IPS-18a (cell line): ENCODE data around the gene FUT7.
"Not testable (repeated sequence)": the region's sequence is repeated elsewhere in the genome, so short reads cannot be mapped to it uniquely, and the experiment has no call there.

Experiments
- H3K27ac ChIP-seq: one replicate; pipeline ENCODE4 v1.5.1; 2013; ENCODE audit warnings: low read length
- H3K27me3 ChIP-seq: one replicate; pipeline ENCODE4 v1.6.1; 2013; ENCODE audit warnings: mild to moderate bottlenecking, low read length; ENCODE audit not compliant: control insufficient read depth, insufficient read depth
- H3K36me3 ChIP-seq: one replicate; pipeline ENCODE4 v1.6.1; 2013; ENCODE audit warnings: low read depth, low read length; ENCODE audit not compliant: control insufficient read depth
- H3K4me1 ChIP-seq: one replicate; pipeline ENCODE4 v1.6.1; 2013; ENCODE audit warnings: low read depth, low read length; ENCODE audit not compliant: control insufficient read depth
- H3K4me3 ChIP-seq: one replicate; pipeline ENCODE4 v1.5.1; 2013; ENCODE audit warnings: low read length
- H3K9ac ChIP-seq: one replicate; pipeline ENCODE4 v1.6.1; 2013; ENCODE audit warnings: mild to moderate bottlenecking, low read length, moderate library complexity
- H3K9me3 ChIP-seq: one replicate; pipeline ENCODE4 v1.6.1; 2013; ENCODE audit warnings: low read depth, low read length; ENCODE audit not compliant: control insufficient read depth

The FUT7 gene

GRCh38 chr9:137009217-137009616 is 22.7 kb downstream of the FUT7 start:
- no peaks in the 10 kb centered on the region for H3K9me3 ChIP-seq
- H3K27me3 ChIP-seq: no peaks in the 10 kb centered on the region
- no peak overlapping the region for H3K9ac ChIP-seq
- no peak overlapping the region for H3K4me3 ChIP-seq
- no peaks in the 10 kb centered on the region for H3K36me3 ChIP-seq
- no peak overlapping the region for H3K27ac ChIP-seq
- H3K4me1 ChIP-seq: no peaks in the 10 kb centered on the region

- H3K4me3 ChIP-seq: no peak overlapping the region
- no peaks in the 10 kb centered on the region for H3K27me3 ChIP-seq
- no peak overlapping the region for H3K27ac ChIP-seq
- no peaks in the 10 kb centered on the region for H3K9me3 ChIP-seq
- no peak overlapping the region for H3K9ac ChIP-seq
- H3K36me3 ChIP-seq: no peaks in the 10 kb centered on the region
- no peaks in the 10 kb centered on the region for H3K4me1 ChIP-seq
Measured at GRCh38 chr9:137008312-137008711, 23.6 kb downstream of the FUT7 start.

- Histone ChIP-seq H3K36me3 (no peaks in the 10 kb centered on the region), H3K4me3 (no peak overlapping the region), H3K9me3 (no peaks in the 10 kb centered on the region), H3K9ac (no peak overlapping the region), H3K4me1 (no peaks in the 10 kb centered on the region), H3K27ac (no peak overlapping the region), H3K27me3 (no peaks in the 10 kb centered on the region)
Measured at GRCh38 chr9:137007816-137008270, 24.0 kb downstream of the FUT7 start.

GRCh38 chr9:137007108-137007815 is 24.6 kb downstream of the FUT7 start:
- Histone ChIP-seq H3K4me1 (no peaks in the 10 kb centered on the region), H3K9me3 (no peaks in the 10 kb centered on the region), H3K36me3 (no peaks in the 10 kb centered on the region), H3K27ac (no peak overlapping the region), H3K4me3 (no peak overlapping the region), H3K9ac (no peak overlapping the region), H3K27me3 (no peaks in the 10 kb centered on the region)

GRCh38 chr9:137006116-137007003 is 25.5 kb downstream of the FUT7 start:
- Histone ChIP-seq H3K27me3 (no peaks in the 10 kb centered on the region), H3K4me3 (no peak overlapping the region), H3K9me3 (no peaks in the 10 kb centered on the region), H3K4me1 (no peaks in the 10 kb centered on the region), H3K36me3 (no peaks in the 10 kb centered on the region), H3K9ac (no peak overlapping the region), H3K27ac (no peak overlapping the region)

- not testable (repeated sequence) for H3K36me3 ChIP-seq, H3K27me3 ChIP-seq, H3K4me3 ChIP-seq, H3K4me1 ChIP-seq, H3K9ac ChIP-seq, H3K9me3 ChIP-seq, H3K27ac ChIP-seq
Measured at GRCh38 chr9:137004285-137004684, 27.6 kb downstream of the FUT7 start.

- Histone ChIP-seq H3K27me3 (no peaks in the 10 kb centered on the region), H3K4me1 (no peaks in the 10 kb centered on the region), H3K27ac (no peak overlapping the region), H3K4me3 (no peak overlapping the region), H3K9me3 (no peaks in the 10 kb centered on the region), H3K9ac (no peak overlapping the region), H3K36me3 (no peaks in the 10 kb centered on the region)
Measured at GRCh38 chr9:137002646-137003041, 29.2 kb downstream of the FUT7 start.

- Histone ChIP-seq H3K4me1 (peaks cover 4% of the 10 kb centered on the region), H3K9me3 (no peaks in the 10 kb centered on the region), H3K36me3 (no peaks in the 10 kb centered on the region), H3K27ac (no peak overlapping the region), H3K27me3 (no peaks in the 10 kb centered on the region), H3K4me3 (no peak overlapping the region), H3K9ac (no peak overlapping the region)
Measured at GRCh38 chr9:137001857-137002645, 29.8 kb downstream of the FUT7 start.

GRCh38 chr9:137000177-137000930 is 31.5 kb downstream of the FUT7 start:
- Histone ChIP-seq H3K27ac (no peak overlapping the region), H3K4me3 (no peak overlapping the region), H3K36me3 (no peaks in the 10 kb centered on the region), H3K9me3 (no peaks in the 10 kb centered on the region), H3K9ac (no peak overlapping the region), H3K4me1 (peaks cover 8% of the 10 kb centered on the region), H3K27me3 (no peaks in the 10 kb centered on the region)

- Histone ChIP-seq H3K4me3 (no peak overlapping the region), H3K9ac (no peak overlapping the region), H3K27ac (no peak overlapping the region), H3K36me3 (peaks cover 3% of the 10 kb centered on the region), H3K27me3 (no peaks in the 10 kb centered on the region), H3K4me1 (peaks cover 8% of the 10 kb centered on the region), H3K9me3 (no peaks in the 10 kb centered on the region)
Measured at GRCh38 chr9:136997830-136998234, 34.1 kb downstream of the FUT7 start.

- Histone ChIP-seq H3K27ac (no peak overlapping the region), H3K9ac (no peak overlapping the region)
Measured at GRCh38 chr9:136997371-136997770, 34.5 kb downstream of the FUT7 start.

More at GRCh38 chr9:136997371-136997770, 34.5 kb downstream of the FUT7 start:
- Histone ChIP-seq H3K4me1 (peaks cover 8% of the 10 kb centered on the region), H3K27me3 (no peaks in the 10 kb centered on the region), H3K4me3 (no peak overlapping the region), H3K36me3 (peaks cover 3% of the 10 kb centered on the region), H3K9me3 (no peaks in the 10 kb centered on the region)
